Measurements from ENCODE around the gene ZNF529. TPM values are rescaled to one million over a fixed set of nuclear protein-coding genes. Genes with fewer than 3 reads are reported as not detected.
A peak's percentile ranks its signal among the peaks of the same experiment; 100 is the strongest.

The ZNF529 gene
- total and polyA plus RNA-seq, 2 of the 13 experiments (the other 11 are each of a cell fraction or from before 2014, with no cell fraction given): 9.3 to 10.6 TPM

- TF ChIP-seq ZNF30 (CRISPR knock-in tag; IDR thresholded peaks at IDR 0.05) (0 out of 2 replicates have a peak, but pooled peaks have one; percentile 28), ERF (CRISPR knock-in tag; IDR thresholded peaks at IDR 0.05) (peak; percentile 45), BRCA1 (CRISPR knock-in tag; IDR thresholded peaks at IDR 0.05) (peak; percentile 83; the same call in 1 of the 2 replicates), ZNF121 (CRISPR knock-in tag; IDR thresholded peaks at IDR 0.05) (peak; percentile 60), SIN3A (IDR thresholded peaks at IDR 0.05; ENCODE audit: borderline replicate concordance, low read depth, low read length) (peak; percentile 90), MIER2 (CRISPR knock-in tag; IDR thresholded peaks at IDR 0.05) (no peak), ZNF605 (CRISPR knock-in tag; IDR thresholded peaks at IDR 0.05) (peak; percentile 89), HBP1 (CRISPR knock-in tag; IDR thresholded peaks at IDR 0.05; ENCODE audit: low read depth) (peak; percentile 54; the same call in 1 of the 2 replicates), ZNF20 (CRISPR knock-in tag; IDR thresholded peaks at IDR 0.05) (no peak), CC2D1A (CRISPR knock-in tag; IDR thresholded peaks at IDR 0.05) (no peak), SOX13 (IDR thresholded peaks at IDR 0.05) (no peak), SOX13 (CRISPR knock-in tag; conservative IDR thresholded peaks at IDR 0.05 in 1 of 2, IDR thresholded peaks at IDR 0.05 in 1 of 2) (peak in 1 of 2 experiments; percentile 56; a peak in 1 of 4 replicates), ZNF142 (CRISPR knock-in tag; IDR thresholded peaks at IDR 0.05) (no peak; the same call in 1 of the 2 replicates), ZNF589 (CRISPR knock-in tag; conservative IDR thresholded peaks at IDR 0.05) (no peak), HOXD1 (CRISPR knock-in tag; IDR thresholded peaks at IDR 0.05) (no peak), ZNF503 (CRISPR knock-in tag; IDR thresholded peaks at IDR 0.05) (no peak; the same call in 1 of the 2 replicates), ARNTL (CRISPR knock-in tag; IDR thresholded peaks at IDR 0.05) (no peak), ZNF224 (CRISPR knock-in tag; IDR thresholded peaks at IDR 0.05) (no peak), BRD4 (CRISPR knock-in tag; IDR thresholded peaks at IDR 0.05) (peak; percentile 43; the same call in 1 of the 2 replicates), ZFP82 (CRISPR knock-in tag; IDR thresholded peaks at IDR 0.05; ENCODE audit: borderline replicate concordance) (0 out of 2 replicates have a peak, but pooled peaks have one; percentile 41), ZNF607 (CRISPR knock-in tag; IDR thresholded peaks at IDR 0.05; ENCODE audit: borderline replicate concordance) (peak; percentile 73; the same call in 1 of the 2 replicates)
These were observed at the start of gene ZNF529 (continued) for GRCh38 chr19:36573020-36573894.

Data from HepG2 (cell line).